ENCODE measurements around the gene TESK2.
"Not testable (repeated sequence)": the region's sequence is repeated elsewhere in the genome, so short reads cannot be mapped to it uniquely, and the experiment has no call there.

TESK2 gene

GRCh38 chr1:45411510-45411899 is 79.5 kb downstream of the TESK2 start:
- DNase-seq (ENCODE audit: low read depth in 3 of 3): no peak

GRCh38 chr1:45410850-45411509 is 80.0 kb downstream of the TESK2 start:
- DNase-seq (ENCODE audit: low read depth in 3 of 3): no peak

GRCh38 chr1:45409276-45409675 is 81.7 kb downstream of the TESK2 start:
- DNase-seq (ENCODE audit: low read depth in 3 of 3): no peak

GRCh38 chr1:45407629-45408287 is 83.2 kb downstream of the TESK2 start:
- DNase-seq (ENCODE audit: low read depth in 3 of 3): no peak

GRCh38 chr1:45405636-45406035 is 85.3 kb downstream of the TESK2 start:
- DNase-seq (ENCODE audit: low read depth in 3 of 3): no peak

- DNase-seq (ENCODE audit: low read depth in 3 of 3): no peak
Observed at GRCh38 chr1:45403718-45404117, 87.2 kb downstream of the TESK2 start.

GRCh38 chr1:45403298-45403697 is 87.7 kb downstream of the TESK2 start:
- no peak for DNase-seq (ENCODE audit: low read depth in 3 of 3)

- DNase-seq (ENCODE audit: low read depth in 3 of 3): no peak
Observed at GRCh38 chr1:45401524-45401923, 89.4 kb downstream of the TESK2 start.

GRCh38 chr1:45400049-45400448 is 90.9 kb downstream of the TESK2 start:
- DNase-seq (ENCODE audit: low read depth in 3 of 3): no peak

- no peak for DNase-seq (ENCODE audit: low read depth in 3 of 3)
Observed at GRCh38 chr1:45397285-45397684, 93.7 kb downstream of the TESK2 start.

- DNase-seq (ENCODE audit: low read depth in 3 of 3): no peak
Observed at GRCh38 chr1:45395582-45395981, 95.4 kb downstream of the TESK2 start.

- no peak for DNase-seq (ENCODE audit: low read depth in 3 of 3)
Observed at GRCh38 chr1:45395051-45395450, 95.9 kb downstream of the TESK2 start.

GRCh38 chr1:45394342-45394741 is 96.6 kb downstream of the TESK2 start:
- no peak for DNase-seq (ENCODE audit: low read depth in 3 of 3)

- DNase-seq (ENCODE audit: low read depth in 3 of 3): no peak
Observed at GRCh38 chr1:45393718-45394302, 97.2 kb downstream of the TESK2 start.

- no peak for DNase-seq (ENCODE audit: low read depth in 3 of 3)
Observed at GRCh38 chr1:45386219-45386618, 104.7 kb downstream of the TESK2 start.

- no peak for DNase-seq (ENCODE audit: low read depth in 3 of 3)
Observed at GRCh38 chr1:45385302-45385701, 105.7 kb downstream of the TESK2 start.

GRCh38 chr1:45384213-45384612 is 106.8 kb downstream of the TESK2 start:
- DNase-seq (ENCODE audit: low read depth in 3 of 3): not testable (repeated sequence)

- DNase-seq (ENCODE audit: low read depth in 3 of 3): no peak
Observed at GRCh38 chr1:45383191-45383590, 107.8 kb downstream of the TESK2 start.

GRCh38 chr1:45381243-45381642 is 109.7 kb downstream of the TESK2 start:
- DNase-seq (ENCODE audit: low read depth in 3 of 3): no peak

- no peak for DNase-seq (ENCODE audit: low read depth in 3 of 3)
Observed at GRCh38 chr1:45380730-45381129, 110.2 kb downstream of the TESK2 start.

- no peak for DNase-seq (ENCODE audit: low read depth in 3 of 3)
Observed at GRCh38 chr1:45380125-45380524, 110.8 kb downstream of the TESK2 start.

- DNase-seq (ENCODE audit: low read depth in 3 of 3): no peak
Observed at GRCh38 chr1:45379524-45379923, 111.4 kb downstream of the TESK2 start.

GRCh38 chr1:45378184-45378583 is 112.8 kb downstream of the TESK2 start:
- no peak for DNase-seq (ENCODE audit: low read depth in 3 of 3)
